Stimulated activated CD8-positive, alpha-beta memory T cell treated with anti-CD3 and anti-CD28 coated beads, Interleukin-15, amount 100 ng/mL, for 24 hours (primary cell): ENCODE measurements around the gene OR10J4.
"Not testable (repeated sequence)": the region's sequence is repeated elsewhere in the genome, so short reads cannot be mapped to it uniquely, and the experiment has no call there.

Experiments used
- DNase-seq: peaks from one replicate; pipeline ENCODE4 v3.0.0-alpha.2; 2020; ENCODE audit warnings: low read depth

Gene OR10J4

GRCh38 chr1:159431904-159432303 lies at the start of gene OR10J4:
Gene OR10J4 (plus strand): TSS chr1:159432204.
- no peak for DNase-seq

GRCh38 chr1:159406821-159407220 lies 25.2 kb upstream of the OR10J4 start:
- DNase-seq = no peak

DNA sequence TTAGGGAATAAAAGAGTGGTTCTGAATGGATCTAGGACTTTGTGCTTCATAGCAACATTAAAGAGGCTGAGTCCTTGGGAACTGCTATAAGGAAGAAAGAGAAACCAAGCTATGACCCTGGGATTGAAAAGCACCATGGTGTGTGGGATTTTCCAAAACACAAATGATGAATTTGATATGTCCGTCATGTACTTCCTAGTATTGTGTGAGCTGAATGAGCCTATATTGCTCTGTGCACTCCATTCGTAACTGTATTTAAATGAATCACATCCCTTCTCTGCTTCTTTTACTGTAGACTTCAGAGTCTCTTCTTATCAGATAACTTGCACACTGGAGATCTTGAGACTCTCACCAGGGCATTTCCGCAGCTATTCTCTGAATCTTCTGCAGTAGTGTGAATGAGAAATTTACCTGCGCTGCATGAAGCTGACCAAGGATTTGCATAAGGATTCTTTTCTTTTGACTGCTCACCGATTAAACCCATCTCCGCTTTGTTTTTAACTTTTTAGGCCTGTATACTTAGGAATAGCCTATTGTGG lies 23.1 kb upstream of the OR10J4 start:
- DNase-seq = no peak

GRCh38 chr1:159421821-159422220 lies 10.2 kb upstream of the OR10J4 start:
- DNase-seq = no peak

- DNase-seq = no peak
These were observed 3.5 kb upstream of the OR10J4 start for GRCh38 chr1:159428536-159428935.

DNA sequence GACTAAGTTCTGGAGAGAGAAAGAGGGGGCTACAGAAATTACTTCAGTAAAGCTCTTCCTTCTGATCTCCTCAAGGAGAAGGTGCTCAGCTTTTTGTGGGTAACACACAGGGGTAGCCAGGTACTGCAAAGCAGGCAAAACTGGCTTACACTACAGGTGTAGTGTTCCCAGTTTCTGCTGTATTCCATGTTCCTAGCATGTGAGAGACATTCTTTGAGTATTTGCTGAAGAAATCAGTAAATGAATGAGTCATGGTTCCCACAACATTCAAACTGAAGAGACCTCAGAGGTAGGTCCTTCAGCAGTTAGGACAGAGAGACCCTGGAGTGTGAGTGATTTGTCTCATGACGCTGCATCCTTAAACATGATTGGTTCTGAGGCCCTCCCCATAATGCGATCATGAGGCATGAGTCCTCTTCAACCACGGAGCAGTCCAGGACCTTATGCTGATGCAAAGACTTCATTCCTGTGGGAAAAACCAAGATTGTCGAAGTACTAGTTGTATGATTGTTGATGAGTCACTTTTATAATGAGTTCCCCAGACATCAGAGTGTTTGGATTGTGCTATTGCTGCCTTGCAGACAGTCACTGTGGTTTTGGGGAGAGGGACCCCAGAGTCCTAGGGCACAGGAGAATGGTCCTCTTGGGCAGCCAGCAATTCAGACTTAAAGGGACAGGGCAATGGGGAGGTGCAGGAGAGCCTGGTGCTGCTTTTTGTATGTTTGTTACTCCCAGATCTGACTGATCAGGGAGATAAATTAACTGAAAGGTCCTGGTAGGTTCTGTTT lies 2.7 kb upstream of the OR10J4 start:
- DNase-seq = no peak

- DNase-seq = no peak
These were observed 1.0 kb upstream of the OR10J4 start for GRCh38 chr1:159430985-159431384.

- DNase-seq = no peak
These were observed 4.5 kb downstream of the OR10J4 start for GRCh38 chr1:159436469-159436868.

- no peak for DNase-seq
These were observed 7.4 kb downstream of the OR10J4 start, which contains the start of gene OR10J1 for GRCh38 chr1:159439422-159439821. Gene OR10J1 (plus strand): TSS chr1:159439722. CDS start chr1:159439792, 70 bp downstream.

GRCh38 chr1:159441360-159441759 lies 9.4 kb downstream of the OR10J4 start:
- DNase-seq = no peak

GRCh38 chr1:159442428-159442827 lies 10.4 kb downstream of the OR10J4 start:
- no peak for DNase-seq

DNA sequence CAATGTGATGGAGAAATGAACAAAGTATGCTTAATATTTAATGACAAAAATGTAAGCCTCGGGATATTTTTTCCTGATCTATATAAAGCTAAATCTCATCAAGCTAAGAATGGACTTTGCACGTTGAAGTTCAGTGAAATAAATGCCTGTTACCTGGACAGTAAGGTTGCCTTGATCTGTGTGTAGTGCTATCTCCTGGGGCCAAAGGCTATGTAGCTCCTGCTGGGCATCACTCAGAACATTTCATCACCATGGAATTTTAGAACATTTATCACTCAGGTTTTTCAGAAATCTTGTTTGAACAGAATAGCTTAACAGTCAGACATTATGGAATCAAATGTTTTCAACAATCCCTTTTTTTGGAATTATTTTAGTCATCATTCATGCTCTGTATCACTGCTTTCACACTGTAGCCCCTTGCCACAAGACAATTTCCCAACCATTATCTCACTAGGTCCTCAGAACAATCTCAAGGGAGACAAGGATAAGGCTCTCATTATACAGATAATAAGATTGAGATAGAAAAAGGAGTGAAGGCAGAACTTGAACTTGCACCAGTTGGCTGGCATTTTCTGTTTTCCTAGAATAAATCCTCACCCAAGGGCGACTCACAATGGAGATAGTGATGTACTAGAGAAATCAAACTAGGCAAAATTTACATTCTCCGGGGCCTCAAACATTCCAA lies 11.2 kb downstream of the OR10J4 start:
- DNase-seq = no peak

DNA sequence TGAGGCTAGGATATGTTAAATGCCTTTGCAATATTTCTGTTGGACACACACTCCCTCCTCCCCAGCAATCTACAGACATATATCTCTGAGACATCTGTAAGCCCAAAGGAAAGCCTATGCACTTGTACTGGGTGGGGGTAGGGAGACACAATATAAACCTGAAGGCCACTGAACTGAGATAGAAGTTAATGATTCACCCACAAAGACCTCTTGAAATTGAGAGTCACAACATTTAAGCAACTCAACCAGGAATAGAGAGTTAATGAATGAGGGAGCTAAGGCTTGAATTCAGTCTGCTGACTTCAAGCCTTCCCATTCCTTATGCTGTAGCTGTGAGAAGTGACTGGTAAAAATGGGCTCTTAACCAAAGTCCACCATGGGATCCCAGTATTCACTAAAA lies 12.5 kb downstream of the OR10J4 start:
- DNase-seq = no peak

- no peak for DNase-seq
These were observed 16.2 kb downstream of the OR10J4 start for GRCh38 chr1:159448181-159448580.

GRCh38 chr1:159449605-159450004 lies 17.6 kb downstream of the OR10J4 start:
- DNase-seq = not testable (repeated sequence)

GRCh38 chr1:159459551-159459950 lies 27.5 kb downstream of the OR10J4 start:
- no peak for DNase-seq

DNA sequence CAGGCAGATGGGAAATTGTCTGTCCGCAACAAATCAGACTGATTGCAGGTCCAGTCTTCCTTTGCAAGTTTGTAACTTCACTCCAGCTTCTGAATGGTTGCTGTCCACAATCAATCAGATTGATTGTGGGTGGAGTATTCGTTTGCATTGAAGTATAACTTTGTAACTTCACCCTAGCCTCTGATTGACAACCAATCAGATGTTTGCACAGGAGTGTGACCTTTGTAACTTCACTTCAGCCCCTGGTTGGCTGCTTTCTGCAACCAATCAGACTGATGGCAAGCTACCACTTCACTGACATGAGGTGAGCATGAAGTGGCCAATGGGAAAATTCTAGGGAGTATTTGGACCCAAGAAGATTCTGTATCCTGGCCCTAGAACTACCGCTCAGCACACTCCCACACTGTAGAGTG lies 33.2 kb downstream of the OR10J4 start:
- no peak for DNase-seq

- no peak for DNase-seq
These were observed 36.3 kb downstream of the OR10J4 start for GRCh38 chr1:159468321-159468720.

- DNase-seq = no peak
These were observed 38.0 kb downstream of the OR10J4 start for GRCh38 chr1:159469921-159470533.

DNA sequence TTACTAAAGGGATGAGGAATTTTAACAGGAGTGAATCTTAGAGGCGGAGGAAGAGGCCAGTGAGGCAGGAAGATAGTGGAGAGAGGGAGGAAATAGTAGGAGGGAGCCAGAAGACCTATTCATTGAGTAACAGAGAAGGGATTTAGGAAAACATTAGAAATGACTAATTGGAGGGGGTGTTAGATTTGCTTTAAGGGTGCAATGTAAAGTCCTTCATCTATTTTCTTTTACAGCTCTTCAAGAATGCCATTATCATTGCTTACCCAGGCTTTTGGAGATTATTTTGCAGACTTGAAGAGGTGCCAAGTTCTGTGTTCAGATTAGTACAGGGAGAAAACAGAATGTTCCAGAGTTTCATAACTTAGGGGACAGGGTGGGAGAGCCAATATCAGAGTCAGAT lies 41.3 kb downstream of the OR10J4 start:
- no peak for DNase-seq

GRCh38 chr1:159474926-159475325 lies 42.9 kb downstream of the OR10J4 start:
- no peak for DNase-seq
